Common myeloid progenitor, CD34-positive (primary cell): ENCODE results near the gene TEX11.

Experiments
- CTCF ChIA-PET: fragments of 350-600 bp; sonication (Branson Sonifier 250); formaldehyde crosslinking; loops from one replicate; lab custom pipeline; 2021; ENCODE audit warnings: antibody characterized with exemption; lab: Charles Lee
- POLR2A ChIA-PET: fragments of 350-600 bp; sonication (Branson Sonifier 250); formaldehyde crosslinking; loops from one replicate; lab custom pipeline; 2021; ENCODE audit warnings: antibody characterized with exemption; lab: Charles Lee
- DNase-seq, 3 donors: peaks; one replicate each; pipeline versions ENCODE4 v3.0.0 to v3.0.0-alpha.2; 2013
- H3K27ac ChIP-seq, 2 experiments: 1 replicate in 1 of 2; 2 replicates in 1 of 2; pipeline ENCODE4 v1.7.0; 2013; ENCODE audit warnings: inconsistent platforms in 2 of 2, low read length in 2 of 2, mild to moderate bottlenecking in 2 of 2, low read depth in 1 of 2, moderate library complexity in 1 of 2; ENCODE audit not compliant: severe bottlenecking in 2 of 2, insufficient read depth in 1 of 2, poor library complexity in 1 of 2
- H3K27me3 ChIP-seq, 5 experiments: replicated peaks in 2 of 5; 1 replicate in 3 of 5; 2 replicates in 2 of 5; pipeline versions ENCODE4 v1.6.1 to v1.7.0; 2013; ENCODE audit warnings: low read length in 4 of 5, mild to moderate bottlenecking in 2 of 5, moderate library complexity in 2 of 5, inconsistent platforms in 1 of 5; ENCODE audit not compliant: insufficient read depth in 5 of 5, control insufficient read depth in 4 of 5
- H3K36me3 ChIP-seq, 4 experiments: 1 replicate in 2 of 4; 2 replicates in 2 of 4; pipeline versions ENCODE4 v1.6.1 to v1.7.0; 2013; ENCODE audit warnings: low read length in 3 of 4, control low read depth in 1 of 4, mild to moderate bottlenecking in 1 of 4; ENCODE audit not compliant: control insufficient read depth in 4 of 4, insufficient read depth in 4 of 4
- H3K4me1 ChIP-seq, 4 experiments: 1 replicate in 3 of 4; 2 replicates in 1 of 4; pipeline versions ENCODE4 v1.6.1 to v1.7.1; 2013; ENCODE audit warnings: low read length in 3 of 4, mild to moderate bottlenecking in 3 of 4, control low read depth in 1 of 4, inconsistent platforms in 1 of 4, moderate library complexity in 1 of 4; ENCODE audit not compliant: control insufficient read depth in 4 of 4, insufficient read depth in 4 of 4; ENCODE audit errors: control extremely low read depth in 1 of 4
- H3K4me3 ChIP-seq, 7 experiments: 1 replicate in 4 of 7; 2 replicates in 3 of 7; pipeline versions ENCODE4 v1.5.1 to v1.7.0; 2013; ENCODE audit warnings: mild to moderate bottlenecking in 7 of 7, low read length in 6 of 7, moderate library complexity in 6 of 7, inconsistent platforms in 2 of 7, low read depth in 2 of 7, control low read depth in 1 of 7; ENCODE audit not compliant: insufficient read depth in 4 of 7, control insufficient read depth in 1 of 7; ENCODE audit errors: extremely low read depth in 1 of 7
- H3K9me3 ChIP-seq, 5 experiments: 1 replicate in 4 of 5; 2 replicates in 1 of 5; pipeline versions ENCODE4 v1.6.1 to v1.7.1; 2013; ENCODE audit warnings: low read length in 4 of 5, mild to moderate bottlenecking in 2 of 5, inconsistent platforms in 1 of 5, low read depth in 1 of 5, moderate library complexity in 1 of 5; ENCODE audit not compliant: control insufficient read depth in 4 of 5, insufficient read depth in 2 of 5; ENCODE audit errors: control extremely low read depth in 1 of 5
- WGBS: methylation state at CpG from one replicate; pipeline ENCODE4 v1.1.5; 2013; ENCODE audit not compliant: insufficient coverage; 5-methylcytosine and 5-hydroxymethylcytosine counted together

TEX11 gene

GRCh38 chrX:70479247-70479921 lies 429.1 kb downstream of the TEX11 start:
- ChIA-PET POLR2A (no interaction called here), CTCF (no interaction called here)
- peaks cover 0 to 25% (median 8%) of the 10 kb centered on the region in 4 experiments for H3K4me1 ChIP-seq
- peaks cover 0 to 10% (median 0%) of the 10 kb centered on the region in 5 experiments for H3K27me3 ChIP-seq
- no peak overlapping the region for H3K27ac ChIP-seq
- peaks cover 0 to 1% (median 0%) of the 10 kb centered on the region in 4 experiments for H3K36me3 ChIP-seq
- no peak for DNase-seq
- no CpG with 5 or more reads among the region's 4 CpGs for WGBS
- H3K9me3 ChIP-seq, result no peaks in the 10 kb centered on the region
- H3K4me3 ChIP-seq, result no peak overlapping the region
